Right kidney (tissue), 1 donor: Measurements from ENCODE around the gene TMSB4X.
A peak's percentile ranks its signal among the peaks of the same experiment; 100 is the strongest.
"Not testable (repeated sequence)": the region's sequence is repeated elsewhere in the genome, so short reads cannot be mapped to it uniquely, and the experiment has no call there.

Experiments used
- DNase-seq: peaks from one replicate; pipeline ENCODE4 v3.0.0-alpha.2; 2016

Gene TMSB4X

GRCh38 chrX:12951595-12951975 is 23.3 kb upstream of the TMSB4X start:
- DNase-seq: no peak

DNA sequence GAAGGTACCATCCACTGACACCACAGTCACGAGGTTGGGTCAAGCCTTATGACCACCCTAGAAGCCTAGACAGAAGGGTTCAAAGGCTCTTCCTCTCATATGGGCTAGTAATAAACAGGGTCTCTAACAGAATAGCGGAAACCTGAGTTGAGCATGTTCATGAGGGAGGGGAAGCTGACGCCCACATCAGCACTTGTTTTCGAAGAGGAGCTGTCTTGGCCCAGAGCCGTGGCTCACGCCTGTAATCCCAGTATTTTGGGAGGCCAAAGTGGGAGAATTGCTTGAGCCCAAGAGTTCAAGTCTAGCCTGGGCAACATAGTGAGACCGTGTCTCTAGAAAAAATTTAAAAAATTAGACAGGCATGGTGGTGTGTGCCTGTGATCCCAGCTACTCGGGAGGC is 21.5 kb upstream of the TMSB4X start:
- DNase-seq: no peak

DNA sequence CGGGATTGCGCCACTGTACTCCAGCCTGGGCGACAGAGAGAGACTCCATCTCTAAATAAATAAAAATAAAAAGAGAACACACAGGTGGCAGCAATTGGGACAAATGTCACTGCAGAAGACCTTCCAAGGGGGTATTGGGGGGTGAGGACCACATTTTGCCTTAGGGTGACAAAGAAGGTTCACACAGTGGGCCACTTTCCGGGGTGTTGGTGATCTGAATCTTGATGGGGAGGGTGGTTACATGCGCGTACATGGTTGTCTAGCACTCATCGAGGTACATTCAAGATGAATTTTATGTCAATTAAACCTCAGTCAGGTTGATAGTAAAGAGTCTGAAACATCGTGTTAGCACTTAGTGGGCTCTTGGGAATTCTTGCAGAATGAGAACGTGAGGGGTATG is 20.5 kb upstream of the TMSB4X start:
- DNase-seq: no peak

DNA sequence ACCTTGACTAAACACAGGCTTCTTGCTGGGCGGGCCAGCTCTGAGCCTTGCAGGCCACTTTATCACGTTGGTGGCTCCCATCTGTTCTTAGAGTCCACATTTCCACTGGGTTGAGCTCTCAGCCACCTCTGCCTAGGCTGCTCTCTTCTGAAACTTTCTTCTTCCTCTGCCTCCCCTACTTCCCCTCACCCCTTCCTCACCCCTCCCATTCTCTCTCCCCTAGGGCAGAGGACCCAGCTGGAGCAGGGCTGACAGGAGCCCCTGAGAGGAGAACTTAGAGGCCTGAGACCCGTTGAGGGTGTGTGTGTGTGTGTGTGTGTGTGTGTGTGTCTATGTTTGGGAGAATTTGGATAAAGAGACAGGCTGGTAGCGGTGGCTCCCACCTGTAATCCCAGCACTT is 19.9 kb upstream of the TMSB4X start:
- DNase-seq: no peak

DNA sequence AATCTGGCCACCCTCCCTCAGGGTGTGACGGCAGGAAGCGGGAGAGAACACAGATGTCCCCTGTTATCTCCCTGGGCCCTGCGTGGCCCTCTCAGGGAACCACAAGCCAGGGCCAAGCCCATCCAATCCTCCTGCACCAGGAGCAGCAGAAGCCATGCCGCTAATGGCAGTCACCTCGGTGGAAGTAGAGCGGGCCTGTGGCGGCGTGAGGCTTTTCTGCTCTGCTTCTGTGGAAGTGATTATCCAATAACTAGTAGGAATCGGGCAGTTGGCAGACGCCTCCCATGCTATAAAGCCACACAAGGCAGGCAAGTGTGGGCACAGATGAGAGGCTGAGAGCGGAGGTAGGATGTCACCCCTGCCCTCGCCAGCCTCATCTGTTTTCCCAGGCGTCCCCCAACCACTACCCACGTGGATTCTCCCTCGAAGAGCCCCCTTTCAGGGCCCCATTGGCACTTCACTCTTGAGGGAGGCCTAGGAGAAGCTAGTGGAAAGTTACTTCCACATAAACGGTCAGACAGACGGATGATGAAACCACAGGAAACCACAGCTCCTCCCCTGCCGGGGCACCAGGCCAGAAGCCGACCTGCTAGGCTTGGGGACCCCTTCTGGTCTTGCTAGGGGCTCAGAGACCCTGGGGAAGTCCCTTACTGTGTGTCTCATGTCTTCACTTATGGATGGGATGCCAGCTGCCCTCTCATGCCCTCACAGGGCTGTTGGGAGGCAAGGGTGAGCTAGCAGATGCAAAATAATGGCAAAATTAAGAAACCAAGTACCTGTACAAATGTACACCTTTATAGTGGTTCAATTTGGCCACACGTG is 18.8 kb upstream of the TMSB4X start:
- no peak for DNase-seq

GRCh38 chrX:12956704-12957534 is 18.0 kb upstream of the TMSB4X start:
- DNase-seq: no peak

- DNase-seq: no peak
Observed at GRCh38 chrX:12958059-12958458, 16.9 kb upstream of the TMSB4X start.

DNA sequence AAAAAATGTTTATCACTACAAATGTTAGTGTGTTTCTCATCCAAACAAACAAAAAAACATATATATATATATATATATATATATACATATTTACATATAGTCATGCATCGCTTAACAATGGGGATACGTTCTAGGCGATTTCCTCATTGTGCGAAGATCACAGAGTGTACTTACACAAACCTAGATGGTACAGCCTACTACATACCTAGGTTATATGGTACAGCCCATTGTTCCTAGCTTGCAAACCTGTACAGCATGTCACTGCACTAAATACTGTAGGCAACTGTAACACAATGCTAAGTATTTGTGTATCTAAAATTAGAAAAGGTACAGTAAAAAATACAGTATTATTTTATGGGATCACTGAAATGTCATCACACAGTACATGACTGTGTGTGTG is 16.4 kb upstream of the TMSB4X start:
- no peak for DNase-seq

- no peak for DNase-seq
Observed at GRCh38 chrX:12961196-12961718, 13.7 kb upstream of the TMSB4X start.

GRCh38 chrX:12962041-12962504 is 12.8 kb upstream of the TMSB4X start:
- no peak for DNase-seq

DNA sequence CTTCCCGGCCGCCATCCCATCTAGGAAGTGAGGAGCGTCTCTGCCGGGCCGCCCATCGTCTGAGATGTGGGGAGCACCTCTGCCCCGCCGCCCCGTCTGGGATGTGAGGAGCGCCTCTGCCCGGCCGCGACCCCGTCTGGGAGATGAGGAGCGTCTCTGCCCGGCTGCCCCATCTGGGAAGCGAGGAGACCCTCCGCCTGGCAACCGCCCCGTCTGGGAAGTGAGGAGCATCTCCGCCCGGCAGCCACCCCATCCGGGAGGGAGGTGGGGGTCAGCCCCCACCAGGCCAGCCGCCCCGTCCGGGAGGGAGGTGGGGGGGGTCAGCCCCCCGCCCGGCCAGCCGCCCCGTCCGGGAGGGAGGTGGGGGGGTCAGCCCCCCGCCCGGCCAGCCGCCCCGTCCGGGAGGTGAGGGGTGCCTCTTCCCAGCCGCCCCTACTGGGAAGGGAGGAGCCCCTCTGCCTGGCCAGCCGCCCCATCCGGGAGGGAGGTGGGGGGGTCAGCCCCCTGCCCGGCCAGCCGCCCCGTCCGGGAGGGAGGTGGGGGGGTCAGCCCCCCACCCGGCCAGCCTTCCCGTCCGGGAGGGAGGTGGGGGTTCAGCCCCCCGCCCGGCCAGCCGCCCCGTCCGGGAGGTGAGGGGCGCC is 11.6 kb upstream of the TMSB4X start:
- not testable (repeated sequence) for DNase-seq

GRCh38 chrX:12965131-12965940 is 9.6 kb upstream of the TMSB4X start:
- DNase-seq: no peak

GRCh38 chrX:12966151-12966550 is 8.8 kb upstream of the TMSB4X start:
- DNase-seq: no peak

- no peak for DNase-seq
Observed at GRCh38 chrX:12967711-12968465, 7.0 kb upstream of the TMSB4X start.

DNA sequence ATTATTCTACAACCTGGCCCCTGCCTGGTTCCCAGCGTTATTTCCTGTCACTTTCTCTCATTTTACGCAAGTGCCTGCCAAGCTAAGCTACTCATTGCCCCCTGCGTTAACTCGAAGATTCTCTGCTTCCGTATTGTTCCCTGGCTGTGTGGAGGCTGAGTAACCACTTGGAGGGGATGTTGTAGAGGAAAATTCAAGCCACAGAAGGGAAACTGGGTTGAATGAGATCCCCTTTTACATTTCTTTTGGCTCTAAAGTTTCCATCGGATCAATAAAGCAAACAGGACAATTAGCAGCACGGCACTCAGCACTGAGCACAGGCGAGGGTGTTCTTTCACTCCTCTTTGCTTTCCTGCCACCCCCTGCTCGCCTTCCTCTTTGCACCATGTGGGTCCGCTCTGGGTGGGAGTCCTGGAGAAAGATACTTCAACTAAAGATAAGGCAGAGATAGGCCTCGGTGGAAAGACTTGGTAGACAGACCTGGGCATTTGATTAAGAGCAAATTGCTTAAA is 4.2 kb upstream of the TMSB4X start:
- peak; percentile 37 for DNase-seq

- DNase-seq: no peak
Observed at GRCh38 chrX:12971282-12972003, 3.5 kb upstream of the TMSB4X start.

DNA sequence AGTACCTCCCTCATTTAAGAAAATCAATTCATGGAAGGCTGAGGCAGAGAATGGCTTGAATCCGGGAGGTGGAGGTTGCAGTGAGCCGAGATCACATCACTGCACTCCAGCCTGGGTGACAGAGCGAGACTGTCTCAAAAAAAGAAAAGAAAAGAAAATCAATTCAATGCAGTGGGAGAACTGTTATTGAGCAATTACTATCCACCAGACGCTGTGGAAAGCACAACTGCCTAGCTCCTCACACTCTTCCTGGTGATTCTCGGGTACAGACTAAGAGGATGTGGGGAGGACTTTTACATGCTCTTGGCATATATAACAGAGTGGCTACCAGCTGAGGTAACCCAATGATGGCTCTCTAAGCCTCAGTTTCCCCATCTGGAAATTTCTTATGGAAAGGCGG is 2.7 kb upstream of the TMSB4X start:
- no peak for DNase-seq

DNA sequence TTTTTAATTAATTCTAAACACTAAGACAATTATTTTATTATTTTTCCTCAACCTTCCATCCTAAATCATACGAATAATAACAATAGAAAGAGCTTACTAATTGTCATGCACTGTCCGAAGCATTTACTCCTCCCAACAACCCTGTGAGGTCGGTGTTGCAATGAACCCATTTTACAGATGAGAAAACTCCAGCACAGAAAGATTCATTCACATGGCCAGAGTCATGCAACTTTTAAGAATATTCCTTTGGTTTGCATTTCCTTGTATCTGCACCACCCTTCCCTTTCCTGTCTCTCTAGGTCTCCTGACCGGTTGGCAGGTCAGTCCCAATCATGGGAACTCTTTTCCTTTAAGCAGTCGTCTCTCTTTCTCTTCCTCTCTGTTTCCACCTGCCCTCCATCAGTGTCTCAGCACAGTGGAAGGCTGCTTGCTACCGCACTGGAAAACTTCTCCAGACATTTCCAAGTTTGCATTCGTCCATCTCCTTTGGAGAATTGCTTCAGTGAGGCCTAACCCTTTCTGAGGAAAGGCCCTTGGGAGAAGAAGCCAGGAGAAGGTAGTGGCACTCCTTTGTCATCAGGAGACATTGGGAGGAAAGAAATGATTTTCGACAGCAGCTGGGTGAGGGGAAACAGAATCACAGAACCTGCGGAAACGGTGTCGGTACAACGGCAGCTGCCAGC is 1.9 kb upstream of the TMSB4X start:
- DNase-seq: no peak

GRCh38 chrX:12973561-12974304 is 1.2 kb upstream of the TMSB4X start:
- no peak for DNase-seq
